T-helper 2 cell treated with Interferon-gamma antibody and Interleukin-4, amounts not matched to agents 100 ng/mL and 5 ng/mL, for 36 hours (primary cell): ENCODE results near the gene STUM. TPM values are rescaled to one million over a fixed set of nuclear protein-coding genes. Genes with fewer than 3 reads are reported as not detected.

Source experiments
- intact Hi-C: fragments of 100-400 bp; cut with micrococcal nuclease; formaldehyde crosslinking; loops from one replicate; pipeline ENCODE4 v1.15.1; 2023
- total RNA-seq: library from RNA; stranded (reverse); gene quantifications from 2 replicates; pipeline ENCODE4 v1.2.3, GENCODE V29; 2022

Gene STUM
- total RNA-seq, 1 donor from 2014 or later, result not detected

DNA sequence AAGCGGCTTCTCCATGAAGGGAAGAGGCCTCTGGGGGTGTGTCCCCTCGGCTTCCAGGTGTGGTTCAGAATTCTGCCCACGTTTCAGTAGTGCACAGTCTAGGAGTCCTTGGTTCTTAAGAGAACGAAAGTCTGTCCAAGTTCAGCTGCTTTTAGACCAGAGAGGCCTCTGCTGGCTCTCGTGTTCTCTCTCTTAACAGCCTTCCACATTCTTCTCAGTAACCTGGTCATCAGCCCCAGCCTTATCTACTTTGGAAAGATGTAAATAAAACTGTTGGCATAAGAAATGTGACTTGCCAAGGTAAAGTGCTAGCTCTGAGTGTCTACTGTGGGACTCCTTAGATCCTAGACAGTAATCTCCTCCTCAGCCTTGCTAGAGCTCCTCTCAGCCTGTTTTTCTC, 15.3 kb upstream of the STUM start:
- intact Hi-C loops, result no loop called here

- intact Hi-C loops, result no loop called here
Observed at GRCh38 chr1:226534098-226534497, 14.5 kb upstream of the STUM start.

- intact Hi-C loops, result no loop called here
Observed at GRCh38 chr1:226534645-226535044, 13.9 kb upstream of the STUM start.

DNA sequence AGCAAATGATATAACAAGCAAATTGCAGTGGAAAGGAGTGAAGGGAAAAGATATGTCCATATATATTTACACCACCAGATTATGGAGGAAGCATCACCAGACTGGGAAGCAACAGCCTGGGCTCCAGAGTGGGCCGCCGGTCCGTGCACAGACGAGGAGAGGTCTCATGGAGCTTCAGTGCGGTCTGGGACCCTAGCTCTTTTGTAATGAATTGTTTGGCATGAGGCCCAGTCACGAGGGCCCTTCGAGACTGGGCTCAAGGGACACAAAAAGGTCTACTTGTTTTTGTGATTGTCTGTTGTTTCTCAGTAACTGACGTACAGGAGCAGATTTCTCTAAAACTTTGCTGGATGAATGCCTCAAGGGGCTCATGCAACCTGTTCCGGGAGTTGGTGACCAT, 12.9 kb upstream of the STUM start:
- intact Hi-C loops, result no loop called here

GRCh38 chr1:226541231-226541630, 7.3 kb upstream of the STUM start:
- intact Hi-C loops, result no loop called here

- intact Hi-C loops, result no loop called here
Observed at GRCh38 chr1:226541631-226542622, 6.6 kb upstream of the STUM start.

- intact Hi-C loops, result no loop called here
Observed at GRCh38 chr1:226542623-226543103, 5.9 kb upstream of the STUM start.

- intact Hi-C loops, result loop anchor here (5.0 kb wide), 3 partner anchors 61 to 281 kb away; no protein-coding TSS in a partner anchor
Observed at GRCh38 chr1:226545836-226546596, 2.5 kb upstream of the STUM start.

DNA sequence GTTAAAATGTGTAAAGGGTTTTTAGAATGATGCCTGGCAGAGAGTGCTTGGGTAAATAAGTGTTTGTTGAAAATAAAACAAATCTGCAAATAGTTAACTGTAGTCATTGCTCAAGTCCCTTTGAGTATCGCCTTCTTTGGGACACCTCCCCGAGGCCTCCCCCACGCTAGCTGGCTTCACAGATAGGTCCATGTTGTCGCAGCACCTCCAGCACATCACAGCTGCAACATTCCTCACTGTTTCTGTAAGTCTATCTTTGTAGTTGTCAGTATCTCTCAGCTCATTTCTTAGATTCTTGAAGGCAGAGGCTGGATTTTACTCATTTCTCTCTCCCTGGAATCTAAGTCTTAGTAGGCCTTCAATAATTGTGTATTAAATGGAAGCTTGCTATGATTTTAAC, 1.6 kb upstream of the STUM start:
- intact Hi-C loops, result loop anchor here (5.0 kb wide), 3 partner anchors 60 to 280 kb away; no protein-coding TSS in a partner anchor

GRCh38 chr1:226547754-226548191, 791 bp upstream of the STUM start:
- intact Hi-C loops, result loop anchor here (5.0 kb wide), 3 partner anchors 60 to 280 kb away; no protein-coding TSS in a partner anchor

DNA sequence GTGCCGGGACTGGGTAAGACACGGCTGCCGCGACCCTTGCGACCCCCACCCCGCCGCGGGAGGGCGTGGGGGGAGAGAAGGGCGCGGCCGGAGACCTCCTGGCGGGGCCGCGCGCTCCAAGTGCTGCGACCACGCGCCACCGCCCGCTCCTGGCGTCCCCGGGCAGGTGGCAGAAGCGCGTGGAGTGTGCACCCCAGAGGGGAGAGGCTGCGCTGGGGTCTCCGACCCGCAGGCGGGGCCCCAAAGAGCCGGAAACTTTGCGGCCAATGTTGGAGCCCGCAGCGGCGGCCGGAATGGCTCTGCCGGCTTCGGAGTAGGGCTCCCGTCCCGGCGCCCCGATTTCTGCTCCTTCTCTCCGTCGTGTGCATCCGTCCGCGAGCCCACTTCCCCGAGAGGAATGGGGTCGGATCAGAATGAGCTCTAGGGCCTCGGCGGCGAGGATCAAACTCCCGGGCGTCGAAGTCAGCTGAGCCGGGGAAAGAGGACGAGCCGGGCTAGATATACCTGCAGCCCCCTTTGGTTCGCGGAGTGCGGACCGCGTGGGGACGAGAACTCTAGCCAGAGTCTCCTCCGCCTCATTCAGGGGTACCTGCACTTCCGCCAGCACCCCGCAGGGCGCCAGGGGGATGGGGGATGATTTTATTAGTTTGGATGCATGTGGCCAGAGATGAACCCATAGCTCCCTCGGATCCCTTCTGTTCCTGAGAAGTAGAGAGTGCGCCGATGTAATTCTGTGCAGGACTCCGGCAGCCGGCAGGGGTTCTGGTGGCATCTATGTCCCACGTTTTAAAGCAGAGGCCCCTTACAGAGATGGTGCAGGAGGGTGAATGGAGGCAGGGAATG, 751 bp downstream of the STUM start:
- intact Hi-C loops, result loop anchor here (5.0 kb wide), 3 partner anchors 58 to 278 kb away; no protein-coding TSS in a partner anchor

DNA sequence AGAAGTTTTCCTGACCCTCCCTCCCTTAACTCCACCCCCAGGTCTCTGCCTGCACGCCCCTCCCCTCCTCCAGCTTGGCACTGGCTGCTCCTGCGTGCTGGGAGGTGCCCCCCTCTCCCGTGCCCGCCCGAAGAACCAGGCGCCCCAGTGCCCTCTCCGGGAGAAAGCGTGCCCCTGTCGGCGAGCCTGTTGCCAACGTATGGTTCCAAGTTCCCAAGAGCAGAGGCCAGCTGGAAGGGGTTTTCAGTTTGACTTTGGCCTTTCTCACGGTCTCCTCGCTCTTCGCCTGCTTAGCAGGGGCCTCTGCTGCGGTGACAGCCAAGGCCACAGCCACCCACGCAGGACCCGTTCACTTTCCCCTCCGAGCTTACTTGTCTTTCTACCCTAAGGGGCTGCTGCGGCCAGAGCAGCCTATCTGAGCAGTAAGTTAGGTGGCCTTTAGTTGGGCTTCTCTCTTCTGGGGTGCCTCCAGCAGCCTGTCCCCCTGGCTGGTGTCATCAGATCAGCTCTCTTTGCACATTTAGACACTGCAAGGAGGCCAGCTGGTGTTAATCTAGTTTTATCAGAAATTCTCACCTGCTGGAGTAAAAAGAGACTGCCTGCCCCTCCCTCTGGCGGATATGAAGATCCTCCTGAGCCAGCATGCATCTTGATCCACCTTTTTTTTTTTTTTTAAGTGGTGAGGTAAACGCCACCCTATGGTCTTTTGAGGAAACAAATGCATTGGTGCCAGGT, 1.5 kb downstream of the STUM start:
- intact Hi-C loops, result loop anchor here (5.0 kb wide), 3 partner anchors 57 to 277 kb away; no protein-coding TSS in a partner anchor

GRCh38 chr1:226550672-226551041, 2.1 kb downstream of the STUM start:
- intact Hi-C loops, result no loop called here

GRCh38 chr1:226551299-226551698, 2.7 kb downstream of the STUM start:
- intact Hi-C loops, result no loop called here

- intact Hi-C loops, result no loop called here
Observed at GRCh38 chr1:226552061-226552460, 3.5 kb downstream of the STUM start.

- intact Hi-C loops, result no loop called here
Observed at GRCh38 chr1:226553266-226553923, 4.8 kb downstream of the STUM start.

GRCh38 chr1:226553924-226554282, 5.3 kb downstream of the STUM start:
- intact Hi-C loops, result no loop called here

GRCh38 chr1:226555092-226555491, 6.5 kb downstream of the STUM start:
- intact Hi-C loops, result no loop called here

GRCh38 chr1:226557424-226557823, 8.9 kb downstream of the STUM start:
- intact Hi-C loops, result no loop called here
